Measurements from ENCODE around the gene ZSCAN22. TPM values are rescaled to one million over a fixed set of nuclear protein-coding genes. Genes with fewer than 3 reads are reported as not detected.
A peak's percentile ranks its signal among the peaks of the same experiment; 100 is the strongest.
"Not testable (repeated sequence)": the region's sequence is repeated elsewhere in the genome, so short reads cannot be mapped to it uniquely, and the experiment has no call there.

Gene ZSCAN22
- 2.0 and 2.4 TPM in 2 replicates for polyA plus RNA-seq (2014; cell fraction: cytosol; rRNA removed)
- polyA plus RNA-seq (2014; cell fraction: nucleus; rRNA removed), result 0.96 and 1.1 TPM in 2 replicates

DNA sequence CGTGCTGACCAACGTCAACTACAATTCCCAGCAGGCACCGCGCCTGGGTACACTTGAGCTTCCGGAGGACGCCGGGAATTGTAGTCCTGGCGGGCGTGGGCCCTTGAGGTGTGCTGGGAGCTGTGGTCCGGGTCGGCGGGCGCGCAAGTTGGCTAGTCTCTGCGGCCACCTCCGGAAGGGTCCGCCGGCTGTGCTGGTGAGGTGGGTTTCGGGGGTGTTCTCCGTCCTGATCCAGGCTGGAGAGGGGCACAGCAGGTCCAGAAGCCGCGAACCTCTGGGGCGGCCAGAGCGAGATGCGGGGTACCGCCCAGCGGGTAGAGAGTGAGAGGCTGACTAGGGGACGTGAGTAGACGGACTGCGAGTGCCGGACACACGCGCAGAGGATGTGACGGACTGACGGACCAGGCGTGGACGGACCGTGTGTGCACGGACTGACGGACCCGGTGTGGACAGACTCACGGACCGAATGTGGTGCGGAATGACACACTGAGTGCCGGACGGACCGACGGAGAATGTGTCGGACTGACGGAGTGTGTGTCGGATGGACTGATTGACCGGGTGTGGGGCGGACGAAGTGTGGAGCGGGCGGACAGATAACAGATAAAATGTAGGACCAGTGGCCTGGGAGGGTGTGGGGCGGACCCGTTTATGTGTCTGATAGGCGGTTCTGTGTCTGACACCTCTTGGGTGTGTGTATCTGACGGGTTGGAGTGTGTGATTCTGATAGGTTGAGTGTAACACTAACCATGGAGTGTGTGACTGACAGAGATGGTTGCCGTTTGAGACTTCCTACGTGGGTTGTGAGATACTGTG is at the start of gene ZSCAN22:
Gene ZSCAN22 (plus strand): TSS at position 81 of the 813 bp plus-strand sequence. CDS start 7,809 bp downstream, outside the sequence.
- DNase-seq (ENCODE audit: low spot score), result peak; percentile 90

DNA sequence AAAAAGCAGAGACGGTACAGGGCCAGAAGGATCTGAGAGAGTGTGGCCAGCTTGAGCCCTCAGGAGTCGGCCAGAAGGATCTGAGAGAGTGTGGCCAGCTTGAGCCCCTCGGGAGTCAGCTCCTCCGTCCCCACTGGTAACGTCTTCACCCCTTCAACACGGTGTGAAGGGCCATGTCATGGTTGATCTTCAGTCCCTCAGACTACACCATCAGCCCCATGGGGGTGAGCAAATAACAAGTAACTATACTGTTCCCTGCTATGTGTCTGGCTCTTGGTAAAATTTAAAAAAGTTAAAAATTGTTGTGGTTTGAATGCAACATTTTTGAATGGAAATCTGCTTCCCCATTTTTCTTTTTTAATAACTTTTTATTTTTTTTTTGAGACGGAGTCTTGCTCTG is 49.6 kb upstream of the ZSCAN22 start:
- no peak for DNase-seq (ENCODE audit: low spot score)

DNA sequence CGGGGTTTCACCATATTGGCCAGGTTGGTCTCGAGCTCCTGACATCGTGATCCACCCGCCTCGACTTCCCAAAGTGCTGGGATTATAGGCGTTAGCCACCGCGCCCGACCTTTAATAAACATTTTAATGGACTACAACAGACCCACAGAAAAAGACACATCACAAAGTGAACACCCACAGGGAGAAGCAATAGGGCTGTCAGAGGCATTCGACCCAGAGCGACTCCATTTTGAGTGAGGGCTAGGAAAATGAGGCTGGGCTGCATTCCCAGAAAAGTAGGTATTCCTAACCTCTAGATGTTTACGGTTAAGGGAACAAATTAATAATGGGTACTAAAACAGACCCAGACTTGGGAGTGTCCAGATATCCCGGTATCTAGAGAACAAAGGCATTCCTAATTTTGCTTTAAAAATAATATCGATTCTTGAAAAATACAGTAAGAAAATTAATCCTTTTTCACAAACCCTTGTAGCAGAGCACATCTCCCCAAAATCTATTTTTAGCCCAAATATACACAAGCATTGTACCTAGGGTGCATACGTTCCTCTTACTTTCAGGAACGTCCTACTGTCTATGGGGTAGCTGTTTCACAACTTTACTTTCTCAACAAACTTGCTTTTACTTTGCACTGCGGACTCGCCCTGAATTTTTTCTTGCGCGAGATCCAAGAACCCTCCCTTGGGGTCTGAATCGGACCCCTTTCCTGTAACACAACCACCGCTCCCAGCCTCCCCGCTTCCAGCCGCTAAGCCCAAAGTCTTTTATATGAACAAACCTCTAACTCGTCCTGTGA is 48.9 kb upstream of the ZSCAN22 start:
- no peak for DNase-seq (ENCODE audit: low spot score)

DNA sequence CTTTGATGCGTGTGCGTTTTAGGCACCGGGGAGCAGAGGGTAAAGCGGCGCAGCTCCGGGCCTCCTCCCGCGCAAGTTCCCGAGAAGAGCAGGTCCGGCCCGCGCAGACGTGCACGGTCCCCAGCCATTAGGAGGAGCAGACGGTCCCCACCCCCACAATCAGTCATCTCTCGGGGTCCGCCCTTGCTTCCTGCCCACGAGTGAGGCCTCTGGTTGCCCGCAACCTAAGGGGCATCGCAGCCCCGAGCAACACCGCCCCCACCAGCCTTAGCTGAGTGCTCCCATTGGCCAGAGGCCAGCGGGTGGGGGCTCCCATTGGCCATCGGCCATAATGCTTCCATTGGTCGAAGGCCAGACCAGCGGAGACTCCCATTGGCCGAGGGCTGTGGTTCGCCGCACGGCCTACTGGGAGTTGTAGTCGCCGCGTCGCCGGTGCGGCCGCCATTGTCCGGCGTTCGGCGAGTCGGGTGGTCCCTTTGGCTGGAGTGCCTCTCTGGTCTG is 48.2 kb upstream of the ZSCAN22 start, which contains the start of gene ZNF8:
Gene ZNF8 (plus strand): TSS at position 415 of the 501 bp plus-strand sequence. CDS start 127 bp downstream, outside the sequence.
- DNase-seq (ENCODE audit: low spot score), result peak; percentile 95

DNA sequence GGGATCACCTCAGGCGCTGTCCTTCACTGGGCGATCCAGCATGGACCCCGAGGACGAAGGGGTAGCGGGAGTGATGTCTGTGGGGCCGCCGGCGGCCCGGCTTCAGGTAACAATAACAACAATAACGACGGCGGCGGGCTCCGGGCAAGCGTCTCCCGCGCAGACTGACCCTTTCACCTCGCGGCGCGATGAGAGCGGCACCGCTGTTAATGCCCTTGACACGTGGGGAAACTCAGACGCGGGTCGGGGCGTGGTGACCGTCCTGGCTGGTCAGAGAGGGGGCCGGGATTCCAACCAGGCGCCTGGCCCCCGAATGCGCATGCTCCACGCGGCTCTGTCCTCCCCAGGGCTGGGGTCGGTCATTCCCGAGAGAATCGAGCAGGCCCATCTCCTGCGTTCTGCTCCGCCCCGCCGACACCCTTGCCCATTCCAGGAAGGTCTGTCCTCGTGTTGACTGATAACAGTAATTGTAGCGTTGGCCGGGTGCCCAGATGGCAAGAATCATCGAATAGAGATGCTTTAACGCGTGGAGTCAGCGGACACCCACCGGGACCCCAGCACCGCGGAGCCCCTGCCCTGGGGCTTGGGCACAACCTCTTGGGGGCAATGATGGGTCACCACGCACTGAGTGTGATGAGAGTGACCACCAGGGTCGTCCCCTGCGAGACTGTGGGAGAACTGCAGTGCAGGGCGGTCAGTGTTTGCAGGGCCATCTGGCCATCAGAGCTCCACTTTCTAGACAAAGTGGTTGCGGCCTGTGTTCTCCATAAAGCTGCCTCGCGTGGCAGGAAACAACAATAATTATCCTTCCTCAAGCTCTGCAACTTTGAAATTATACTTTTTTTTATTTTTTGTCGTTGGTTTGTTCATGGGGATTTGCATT is 47.5 kb upstream of the ZSCAN22 start:
- DNase-seq (ENCODE audit: low spot score), result peak; percentile 74

DNA sequence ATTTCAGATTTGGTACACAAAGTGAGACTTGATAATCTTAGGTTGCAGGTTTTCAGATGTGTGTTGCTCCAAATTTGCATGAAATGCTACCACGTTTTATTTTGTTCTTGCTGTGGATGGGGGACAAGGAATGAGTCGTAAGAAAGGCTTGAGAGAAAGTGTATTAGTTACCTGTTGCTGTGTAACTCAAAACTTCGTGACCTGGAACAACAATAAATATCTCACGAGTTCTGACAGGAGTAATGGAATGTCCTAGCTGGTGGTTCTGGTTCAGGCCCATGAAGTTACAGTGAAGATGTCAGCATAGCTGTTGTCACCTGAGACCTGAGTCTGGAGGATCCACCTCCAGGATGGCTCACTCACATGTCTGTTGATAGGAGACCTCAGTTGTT is 46.9 kb upstream of the ZSCAN22 start:
- DNase-seq (ENCODE audit: low spot score), result no peak

DNA sequence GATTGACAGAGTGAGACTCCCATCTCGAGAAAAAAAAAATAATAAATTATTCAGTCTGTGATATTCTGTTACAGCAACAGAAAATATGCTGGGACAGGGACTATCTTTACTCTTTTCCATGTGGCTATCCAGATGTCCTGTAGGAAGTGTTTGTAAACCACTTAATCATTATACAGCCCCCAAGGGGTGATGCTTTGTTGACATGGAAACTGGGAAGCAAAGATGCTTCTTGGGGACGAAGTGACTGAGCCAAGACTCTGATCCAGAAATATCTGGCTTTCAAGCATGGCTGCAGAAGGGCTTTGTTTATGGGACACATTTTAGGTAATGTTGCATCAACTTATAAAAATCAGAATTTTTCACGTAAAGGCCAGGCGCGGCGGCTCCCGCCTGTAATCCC is 42.6 kb upstream of the ZSCAN22 start:
- no peak for DNase-seq (ENCODE audit: low spot score)

DNA sequence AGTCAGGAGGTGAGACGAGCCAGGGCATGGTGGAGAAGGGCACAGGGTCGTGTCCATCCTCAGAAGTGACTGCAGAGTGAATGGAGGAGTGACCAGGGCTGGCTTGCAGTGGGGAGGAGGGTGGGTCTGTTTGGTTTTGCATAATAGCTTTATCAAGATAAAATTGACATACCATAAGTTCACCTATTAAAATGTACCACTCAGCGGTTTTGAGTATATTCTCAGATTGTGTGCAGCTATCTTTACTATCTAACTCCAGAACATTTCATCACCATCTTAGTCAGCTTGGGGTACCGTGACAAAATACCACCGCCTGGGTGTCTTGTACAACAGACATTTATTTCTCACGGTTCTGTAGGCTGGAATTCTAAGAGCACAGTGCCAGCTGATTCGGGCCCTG is 34.9 kb upstream of the ZSCAN22 start:
- no peak for DNase-seq (ENCODE audit: low spot score)

DNA sequence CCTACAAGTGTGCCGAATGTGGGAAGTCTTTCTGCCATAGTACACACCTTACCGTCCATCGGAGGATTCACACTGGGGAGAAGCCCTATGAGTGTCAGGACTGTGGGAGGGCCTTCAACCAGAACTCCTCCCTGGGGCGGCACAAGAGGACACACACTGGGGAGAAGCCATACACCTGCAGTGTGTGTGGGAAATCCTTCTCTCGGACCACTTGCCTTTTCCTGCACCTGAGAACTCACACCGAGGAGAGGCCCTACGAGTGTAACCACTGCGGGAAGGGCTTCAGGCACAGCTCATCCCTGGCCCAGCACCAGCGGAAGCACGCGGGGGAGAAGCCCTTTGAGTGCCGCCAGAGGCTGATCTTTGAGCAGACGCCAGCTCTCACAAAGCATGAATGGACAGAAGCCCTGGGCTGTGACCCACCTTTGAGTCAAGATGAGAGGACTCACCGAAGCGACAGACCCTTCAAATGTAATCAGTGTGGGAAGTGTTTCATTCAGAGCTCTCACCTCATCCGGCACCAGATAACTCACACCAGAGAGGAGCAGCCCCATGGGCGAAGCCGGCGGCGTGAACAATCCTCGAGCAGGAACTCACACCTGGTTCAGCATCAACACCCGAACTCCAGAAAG is 31.9 kb upstream of the ZSCAN22 start:
- DNase-seq (ENCODE audit: low spot score), result no peak

DNA sequence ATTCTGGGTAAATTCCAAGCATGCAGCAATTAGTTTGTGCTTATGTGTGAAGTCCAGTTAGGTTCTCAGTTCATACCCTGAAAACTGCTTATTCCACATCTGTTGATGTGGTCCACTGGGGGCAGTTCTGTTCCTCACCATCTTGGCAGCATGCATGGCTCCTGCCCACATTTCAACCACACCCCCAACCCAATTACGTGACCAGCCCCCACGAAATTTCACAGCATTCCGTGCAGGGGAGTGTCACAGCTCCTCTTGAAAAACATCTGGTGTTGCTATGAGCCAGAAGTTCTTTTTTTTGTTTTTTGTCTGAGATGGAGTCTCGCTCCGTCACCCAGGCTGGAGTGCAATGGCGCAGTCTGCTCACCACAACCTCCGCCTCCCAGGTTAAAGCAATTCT is 30.7 kb upstream of the ZSCAN22 start:
- no peak for DNase-seq (ENCODE audit: low spot score)

DNA sequence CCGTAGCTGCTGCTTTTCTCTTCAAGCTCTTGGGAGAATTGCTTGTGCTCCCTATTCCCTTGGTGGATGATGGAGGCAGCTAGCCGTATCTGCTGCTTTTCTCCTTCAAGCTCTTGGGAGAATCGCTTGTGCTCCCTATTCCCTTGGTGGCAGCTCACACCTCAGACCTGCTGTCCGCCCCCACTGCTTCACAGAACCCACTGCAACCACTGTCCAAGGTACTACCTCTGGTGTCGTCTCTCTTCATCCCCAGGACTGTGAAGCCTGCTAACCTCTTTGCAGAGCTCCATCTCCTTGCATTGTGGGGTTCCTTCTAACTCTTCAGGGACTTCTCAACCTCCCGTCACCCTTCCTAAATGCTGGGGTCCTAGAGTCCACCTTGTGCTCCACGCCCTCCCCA is 26.2 kb upstream of the ZSCAN22 start:
- DNase-seq (ENCODE audit: low spot score), result no peak

DNA sequence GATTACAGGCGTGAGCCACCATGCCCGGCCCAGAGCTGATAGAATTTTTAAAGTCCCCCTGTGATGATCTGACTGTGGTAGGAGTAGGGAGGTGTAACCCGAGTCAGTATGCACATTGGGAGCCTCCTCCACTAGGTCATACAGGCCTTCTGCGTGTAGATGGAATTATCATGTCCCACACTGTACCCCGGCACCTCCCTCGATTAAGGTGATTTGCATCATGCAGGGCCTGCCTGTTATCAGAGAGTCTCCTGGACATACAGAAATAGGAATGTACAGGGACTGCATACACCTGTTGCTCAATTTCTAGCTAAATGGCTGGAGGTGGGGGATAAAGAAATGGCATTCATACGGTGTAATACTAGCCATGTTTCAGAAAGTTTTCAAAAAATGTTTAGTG is 22.5 kb upstream of the ZSCAN22 start:
- no peak for DNase-seq (ENCODE audit: low spot score)

DNA sequence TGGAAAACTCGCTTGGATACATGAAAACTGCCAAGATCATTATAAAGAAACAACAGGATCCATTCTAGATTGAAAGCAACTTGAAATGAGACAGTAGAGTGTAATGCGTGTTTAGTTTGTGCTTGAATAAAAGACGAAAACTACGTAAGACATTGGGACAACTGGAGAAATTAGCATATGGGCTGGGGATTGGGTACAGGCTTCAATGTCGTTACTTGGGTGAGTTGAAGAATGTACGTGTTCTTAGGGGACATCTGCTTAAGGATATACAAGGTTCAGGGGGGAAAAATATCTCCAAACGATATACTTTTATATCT is 22.1 kb upstream of the ZSCAN22 start:
- no peak for DNase-seq (ENCODE audit: low spot score)

DNA sequence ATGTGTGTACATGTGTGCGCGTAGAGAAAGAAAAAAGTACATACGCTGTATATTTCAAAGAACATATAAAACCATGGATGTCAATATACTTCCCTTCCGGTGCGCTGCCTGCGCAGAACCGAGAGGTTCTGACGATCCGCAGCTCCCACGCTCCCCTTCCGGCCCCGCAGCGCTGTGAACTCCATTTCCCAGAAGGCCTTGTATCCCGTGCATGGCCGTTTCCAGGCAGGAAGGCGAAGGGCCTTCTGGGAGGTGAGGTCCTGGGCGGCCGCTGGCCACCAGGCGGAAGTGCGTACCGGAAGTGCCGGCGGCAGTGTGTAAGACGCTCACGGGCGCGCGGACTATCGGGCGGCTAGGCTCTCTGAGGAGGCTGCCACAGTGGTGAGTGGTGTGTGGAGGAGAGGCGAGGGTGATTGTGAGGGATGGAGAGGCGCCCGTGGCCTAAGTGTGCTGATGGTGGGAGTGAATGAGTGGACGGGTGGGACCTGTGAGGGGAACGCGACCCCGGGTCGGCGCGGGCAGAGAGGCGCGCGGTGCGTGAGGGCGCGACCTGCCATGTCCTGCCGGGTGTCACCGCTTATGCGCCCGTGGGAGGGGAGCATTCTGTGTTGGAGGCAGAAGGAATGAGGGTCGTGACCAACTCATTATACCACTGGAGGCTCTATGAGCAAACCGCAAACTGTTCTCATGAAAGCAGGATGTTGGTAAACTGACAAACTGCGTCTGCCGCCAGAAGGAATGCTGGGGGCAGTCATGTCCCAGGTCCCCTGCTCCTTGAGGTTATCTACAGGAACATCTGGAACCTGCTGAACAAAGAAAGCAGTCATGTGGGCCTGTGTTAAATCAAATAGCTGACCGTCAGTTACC is 21.5 kb upstream of the ZSCAN22 start, which contains the start of gene ERVK3-1:
Gene ERVK3-1 (plus strand): TSS at position 313 of the 867 bp plus-strand sequence. CDS start 6,792 bp downstream, outside the sequence.
- peak; percentile 91 for DNase-seq (ENCODE audit: low spot score)

DNA sequence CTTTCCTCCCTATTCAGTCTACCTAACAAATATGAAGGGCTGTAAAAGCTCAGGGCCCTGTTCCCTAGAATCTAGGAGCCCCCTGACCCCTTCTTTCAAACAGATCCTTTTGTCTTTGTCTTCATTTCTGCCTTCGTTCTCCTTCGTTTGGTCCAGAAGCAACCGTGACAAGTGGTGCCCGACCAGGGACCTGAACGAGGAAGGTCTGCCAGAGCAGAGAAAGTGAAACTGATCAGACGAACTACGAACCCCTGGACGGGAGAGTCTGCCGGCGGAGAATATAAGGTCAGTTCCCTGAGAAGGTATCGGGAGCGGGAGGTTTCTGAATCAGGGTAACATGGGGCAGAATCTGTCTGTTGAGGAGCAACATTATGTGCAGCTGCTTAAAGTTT is 20.9 kb upstream of the ZSCAN22 start:
- no peak for DNase-seq (ENCODE audit: low spot score)

DNA sequence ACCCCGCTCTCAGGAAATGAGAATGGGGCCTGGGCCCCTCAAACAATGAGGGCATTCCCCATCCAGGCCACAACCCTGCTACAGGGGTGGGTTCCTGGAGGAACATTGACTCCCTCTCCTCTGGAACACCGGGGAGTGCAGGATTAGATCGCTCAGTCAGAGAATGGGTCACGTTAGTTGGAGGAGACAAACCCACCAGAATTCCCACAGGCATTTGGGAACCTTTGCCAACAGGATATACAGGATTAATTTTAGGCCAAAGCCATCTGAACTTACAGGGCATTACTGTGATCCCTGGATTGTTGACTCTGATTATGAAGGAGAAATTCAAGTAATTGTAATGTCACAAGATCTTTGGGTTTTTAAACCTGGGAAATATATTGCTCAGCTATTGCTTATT is 19.1 kb upstream of the ZSCAN22 start:
- no peak for DNase-seq (ENCODE audit: low spot score)

DNA sequence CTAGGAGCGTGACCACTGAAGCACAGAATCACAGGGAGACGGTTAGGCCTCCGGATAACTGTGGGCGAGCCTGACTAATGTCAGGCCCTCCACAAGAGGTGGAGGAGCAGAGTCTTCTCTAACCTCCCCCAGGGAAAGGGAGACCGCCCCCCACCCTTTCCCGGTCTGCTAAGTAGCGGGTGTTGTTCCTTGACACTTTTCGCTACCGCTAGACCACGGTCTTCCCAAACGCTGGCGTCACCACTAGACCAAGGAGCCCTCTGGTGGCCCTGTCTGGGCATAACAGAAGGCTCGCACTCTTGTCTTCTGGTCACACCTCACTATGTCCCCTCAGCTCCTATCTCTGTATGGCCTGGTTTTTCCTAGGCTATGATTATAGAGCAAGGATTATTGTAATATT is 16.1 kb upstream of the ZSCAN22 start:
- DNase-seq (ENCODE audit: low spot score), result not testable (repeated sequence)

DNA sequence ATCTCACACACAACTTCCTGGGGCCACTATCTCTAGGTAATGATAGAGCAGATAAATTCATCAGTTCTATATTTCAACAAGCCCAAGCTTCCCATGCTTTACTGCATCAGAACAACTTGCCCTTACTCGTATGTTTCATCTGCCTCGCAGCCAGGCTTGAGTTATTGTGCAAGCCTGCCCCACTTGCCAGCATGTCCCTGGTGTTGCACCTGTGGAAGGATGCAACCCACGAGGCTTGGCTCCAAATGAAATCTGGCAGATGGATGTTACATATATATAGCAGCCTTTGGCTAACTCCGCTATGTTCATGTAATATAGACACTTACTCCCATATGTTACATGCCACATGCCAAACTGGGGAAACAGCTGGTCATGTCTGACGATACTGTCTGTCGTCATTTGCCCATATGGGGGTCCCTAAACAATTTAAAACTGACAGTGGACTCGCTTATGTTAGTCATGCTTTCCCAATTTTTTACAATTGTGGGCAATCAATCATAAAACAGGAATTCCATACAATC is 15.4 kb upstream of the ZSCAN22 start:
- DNase-seq (ENCODE audit: low spot score), result no peak

DNA sequence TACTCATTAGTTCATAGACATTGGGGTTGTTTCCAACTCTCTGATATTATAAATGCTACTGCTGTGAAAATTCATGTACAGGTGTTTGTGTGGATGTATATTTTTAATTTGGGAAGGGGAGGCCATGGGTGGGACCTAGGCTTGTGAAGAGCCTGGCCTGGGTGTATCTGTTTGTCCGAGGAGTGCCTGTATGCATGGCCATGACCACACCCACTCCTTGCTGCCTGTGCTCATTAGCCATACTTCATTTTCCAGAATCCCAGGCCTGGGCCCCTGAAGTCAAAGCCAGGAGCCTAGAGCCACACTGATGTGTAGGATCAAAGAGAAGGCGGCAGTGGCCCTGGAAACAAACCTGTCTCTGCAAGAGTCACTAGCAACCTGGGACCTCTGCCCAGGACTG is 11.2 kb upstream of the ZSCAN22 start:
- no peak for DNase-seq (ENCODE audit: low spot score)
